Type B pancreatic cell (in vitro differentiated cells): ENCODE results near the gene POLDIP3. TPM values are rescaled to one million over a fixed set of nuclear protein-coding genes. Genes with fewer than 3 reads are reported as not detected.

ENCODE experiments used
- DNase-seq: peaks from one replicate; pipeline ENCODE4 v3.0.0; 2021; ENCODE audit warnings: mixed read lengths; ENCODE audit not compliant: unreplicated experiment; ENCODE audit errors: extremely low spot score
- H3K27ac Mint-ChIP-seq: 2 replicates; pipeline ENCODE4 v1.8.0; 2021; ENCODE audit warnings: mild to moderate bottlenecking, mixed read lengths
- H3K27me3 Mint-ChIP-seq: 2 replicates; pipeline ENCODE4 v1.8.0; 2021; ENCODE audit warnings: mixed read lengths
- H3K36me3 Mint-ChIP-seq: 2 replicates; pipeline ENCODE4 v1.8.0; 2021; ENCODE audit warnings: mixed read lengths
- H3K4me1 Mint-ChIP-seq: one replicate; pipeline ENCODE4 v1.8.0; 2021; ENCODE audit warnings: mixed read lengths; ENCODE audit not compliant: unreplicated experiment
- H3K4me3 Mint-ChIP-seq: 2 replicates; pipeline ENCODE4 v1.8.0; 2021; ENCODE audit warnings: mild to moderate bottlenecking, mixed read lengths
- H3K9me3 Mint-ChIP-seq: 2 replicates; pipeline ENCODE4 v1.8.0; 2021; ENCODE audit warnings: mixed read lengths
- CTCF ChIP-seq: fragments of 200-600 bp; sonication (generic); conservative IDR thresholded peaks from 2 replicates; pipeline ENCODE4 v1.5.0; 2021; ENCODE audit warnings: antibody characterized with exemption, mild to moderate bottlenecking
- long read RNA-seq: library from polyadenylated mRNA; unstranded; transcript quantifications from one replicate; pipeline ENCODE4 v2.0.0, GENCODE V29; 2020
- total RNA-seq: library from RNA; stranded (reverse); gene quantifications from 2 replicates; pipeline ENCODE4 v1.2.1, GENCODE V29; 2021; ENCODE audit warnings: low replicate concordance

The POLDIP3 gene
- 75.6 and 86.9 TPM in 2 replicates for total RNA-seq
- long read RNA-seq, transcript POLDIP3-201 (9 exons, 3,441 nt) = major isoform, 168 of 256 reads
- long read RNA-seq, transcript POLDIP3-203 (8 exons, 3,323 nt) = minor isoform, 13 of 256 reads
- long read RNA-seq, partial matches to known transcripts = 23 of 256 reads
- long read RNA-seq, other reads (novel, unspliced or antisense) = 51 of 256 reads

GRCh38 chr22:42614312-42615091, at the start of gene POLDIP3:
Gene POLDIP3, minus strand, starts transcription at chr22:42614883. Its CDS starts 26 bp downstream, at chr22:42614857.
- H3K27ac Mint-ChIP-seq = peak within 1 kb of the TSS; percentile 100

GRCh38 chr22:42661985-42662831, 47.5 kb upstream of the POLDIP3 start:
- peak; percentile 97 for TF ChIP-seq CTCF
- no peaks in the 10 kb centered on the region for H3K9me3 Mint-ChIP-seq
- no peak overlapping the region for H3K27ac Mint-ChIP-seq
- DNase-seq = peak; percentile 89
- no peaks in the 10 kb centered on the region for H3K36me3 Mint-ChIP-seq
- H3K4me3 Mint-ChIP-seq = peak overlapping the region; percentile 57
- peaks cover 4% of the 10 kb centered on the region for H3K4me1 Mint-ChIP-seq
- peaks cover 9% of the 10 kb centered on the region for H3K27me3 Mint-ChIP-seq

More at GRCh38 chr22:42614312-42615091, at the start of gene POLDIP3:
- H3K9me3 Mint-ChIP-seq = no peaks in the 10 kb centered on the region
- peak within 1 kb of the TSS; percentile 96 for H3K4me3 Mint-ChIP-seq
- peaks cover 9% of the 10 kb centered on the region for H3K36me3 Mint-ChIP-seq
- no peaks in the 10 kb centered on the region for H3K27me3 Mint-ChIP-seq
- H3K4me1 Mint-ChIP-seq = peaks cover 34% of the 10 kb centered on the region
- DNase-seq = peak; percentile 100
- TF ChIP-seq CTCF = no peak

GRCh38 chr22:42656578-42656977, 41.9 kb upstream of the POLDIP3 start:
- peaks cover 13% of the 10 kb centered on the region for H3K4me1 Mint-ChIP-seq
- H3K9me3 Mint-ChIP-seq = no peaks in the 10 kb centered on the region
- H3K36me3 Mint-ChIP-seq = no peaks in the 10 kb centered on the region
- H3K4me3 Mint-ChIP-seq = no peak overlapping the region
- TF ChIP-seq CTCF = no peak
- no peak overlapping the region for H3K27ac Mint-ChIP-seq
- DNase-seq = no peak
- H3K27me3 Mint-ChIP-seq = no peaks in the 10 kb centered on the region

GRCh38 chr22:42655693-42656092, 41.0 kb upstream of the POLDIP3 start:
- Mint-ChIP-seq H3K27me3 (no peaks in the 10 kb centered on the region), H3K36me3 (no peaks in the 10 kb centered on the region), H3K9me3 (no peaks in the 10 kb centered on the region), H3K4me3 (no peak overlapping the region), H3K27ac (no peak overlapping the region), H3K4me1 (peaks cover 13% of the 10 kb centered on the region)
- DNase-seq = no peak
- no peak for TF ChIP-seq CTCF

- Mint-ChIP-seq H3K36me3 (no peaks in the 10 kb centered on the region), H3K4me1 (peaks cover 13% of the 10 kb centered on the region), H3K27me3 (no peaks in the 10 kb centered on the region), H3K27ac (peak overlapping the region; percentile 44), H3K4me3 (peak overlapping the region; percentile 1), H3K9me3 (no peaks in the 10 kb centered on the region)
- no peak for TF ChIP-seq CTCF
- DNase-seq = no peak
Observed at GRCh38 chr22:42654436-42655073, 39.9 kb upstream of the POLDIP3 start.
